ENCODE measurements around the gene LCN10. TPM values are rescaled to one million over a fixed set of nuclear protein-coding genes. Genes with fewer than 3 reads are reported as not detected.

LCN10 gene
- total and polyA plus RNA-seq, 2 of the 13 experiments (the other 11 are each of a cell fraction or from before 2014, with no cell fraction given) = 0.53 to 0.61 TPM

GRCh38 chr9:136694163-136694871 lies 48.4 kb downstream of the LCN10 start (continued):
- TF ChIP-seq HMGXB4 (CRISPR knock-in tag; IDR thresholded peaks at IDR 0.05; ENCODE audit: borderline replicate concordance in 1 of 2, low read depth in 1 of 2) (peak in 1 of 2 experiments; percentile 19; a peak in 1 of 4 replicates), ZNF879 (CRISPR knock-in tag; IDR thresholded peaks at IDR 0.05) (no peak), ZKSCAN1 (IDR thresholded peaks at IDR 0.05; ENCODE audit: low read length) (no peak), ZNF790 (CRISPR knock-in tag; IDR thresholded peaks at IDR 0.05; ENCODE audit: borderline replicate concordance) (0 out of 2 replicates have a peak, but pooled peaks have one; percentile 4), JUN (CRISPR knock-in tag; IDR thresholded peaks at IDR 0.05) (no peak), PBX3 (CRISPR knock-in tag; IDR thresholded peaks at IDR 0.05; ENCODE audit: borderline replicate concordance) (no peak), ZNF3 (CRISPR knock-in tag; IDR thresholded peaks at IDR 0.05) (0 out of 2 replicates have a peak, but pooled peaks have one; percentile 17), PRDM4 (CRISPR knock-in tag; IDR thresholded peaks at IDR 0.05; ENCODE audit: borderline replicate concordance) (no peak), YEATS2 (CRISPR knock-in tag; IDR thresholded peaks at IDR 0.05; ENCODE audit: borderline replicate concordance) (peak; percentile 29; the same call in 1 of the 2 replicates), E2F2 (CRISPR knock-in tag; IDR thresholded peaks at IDR 0.05; ENCODE audit: borderline replicate concordance) (no peak), ZNF34 (CRISPR knock-in tag; IDR thresholded peaks at IDR 0.05; ENCODE audit: borderline replicate concordance) (no peak), ZBTB42 (CRISPR knock-in tag; IDR thresholded peaks at IDR 0.05) (no peak), MYPOP (CRISPR knock-in tag; IDR thresholded peaks at IDR 0.05) (0 out of 2 replicates have a peak, but pooled peaks have one; percentile 21), HIC2 (CRISPR knock-in tag; IDR thresholded peaks at IDR 0.05; ENCODE audit: low read depth) (no peak), PATZ1 (CRISPR knock-in tag; IDR thresholded peaks at IDR 0.05) (no peak)
